Measurements from ENCODE around the gene NDUFS6.

GRCh38 chr5:1805326-1805725 lies 4.1 kb downstream of the NDUFS6 start:
- TF ChIP-seq CTCF (conservative IDR thresholded peaks at IDR 0.05 in 1 of 2, IDR thresholded peaks at IDR 0.05 in 1 of 2; ENCODE audit: low read depth in 1 of 2, low read length in 2 of 2) (no peak), EZH2 (IDR thresholded peaks at IDR 0.05; ENCODE audit: low read length, missing control alignments) (no peak)

All from fibroblast of lung (primary cell).